HEK293T (cell line): ENCODE data around the gene PTPRE.

Source experiments
- CTCF ChIA-PET: fragments of 350-600 bp; formaldehyde crosslinking; extraction: SDS; loops from one replicate; lab custom pipeline; 2021; ENCODE audit warnings: antibody characterized with exemption, inconsistent platforms; lab: Yijun Ruan, JAX
- POLR2A ChIA-PET: fragments of 350-600 bp; formaldehyde crosslinking; extraction: SDS; loops from one replicate; lab custom pipeline; 2020; ENCODE audit warnings: antibody characterized with exemption, inconsistent platforms; lab: Yijun Ruan, JAX
- DNase-seq: peaks from one replicate; pipeline ENCODE4 v3.0.0; 2012; ENCODE audit warnings: mixed read lengths; ENCODE audit errors: extremely low spot score
- ARNT ChIP-seq: fragments of 450-650 bp; IDR thresholded peaks from 2 replicates; pipeline ENCODE4 v1.6.1; 2017; ENCODE audit warnings: mild to moderate bottlenecking
- BHLHE40 ChIP-seq: fragments of 450-650 bp; IDR thresholded peaks from 2 replicates; pipeline ENCODE4 v1.6.1; 2016; ENCODE audit warnings: mild to moderate bottlenecking, moderate library complexity, borderline replicate concordance
- CTBP1 ChIP-seq: fragments of 450-650 bp; IDR thresholded peaks from 2 replicates; pipeline ENCODE4 v1.6.1; 2016; ENCODE audit warnings: borderline replicate concordance
- ELF4 ChIP-seq: fragments of 450-650 bp; IDR thresholded peaks from 2 replicates; pipeline ENCODE4 v1.6.1; 2017; ENCODE audit warnings: antibody characterized with exemption
- FOXA1 ChIP-seq: fragments of 450-650 bp; IDR thresholded peaks from 2 replicates; pipeline ENCODE4 v1.6.1; 2016; ENCODE audit warnings: mild to moderate bottlenecking
- FOXK2 ChIP-seq: fragments of 450-650 bp; IDR thresholded peaks from 2 replicates; pipeline ENCODE4 v1.6.1; 2016; ENCODE audit warnings: mild to moderate bottlenecking
- FOXM1 ChIP-seq: fragments of 450-650 bp; IDR thresholded peaks from 2 replicates; pipeline ENCODE4 v1.6.1; 2017; ENCODE audit warnings: mild to moderate bottlenecking, borderline replicate concordance
- HDGF ChIP-seq: fragments of 450-650 bp; IDR thresholded peaks from 2 replicates; pipeline ENCODE4 v1.6.1; 2017; ENCODE audit warnings: antibody characterized with exemption, borderline replicate concordance
- L3MBTL2 ChIP-seq: fragments of 450-650 bp; conservative IDR thresholded peaks from 2 replicates; pipeline ENCODE4 v1.6.1; 2016; ENCODE audit warnings: mild to moderate bottlenecking
- LEF1 ChIP-seq: fragments of 450-650 bp; IDR thresholded peaks from 2 replicates; pipeline ENCODE4 v1.6.1; 2017; ENCODE audit warnings: mild to moderate bottlenecking, borderline replicate concordance
- NFRKB ChIP-seq: fragments of 450-650 bp; IDR thresholded peaks from 2 replicates; pipeline ENCODE4 v1.6.1; 2016; ENCODE audit warnings: mild to moderate bottlenecking, moderate library complexity
- PKNOX1 ChIP-seq: fragments of 450-650 bp; IDR thresholded peaks from 2 replicates; pipeline ENCODE4 v1.6.1; 2016
- SP1 ChIP-seq: fragments of 450-650 bp; IDR thresholded peaks from 2 replicates; pipeline ENCODE4 v1.6.1; 2017
- SUZ12 ChIP-seq: fragments of 450-650 bp; IDR thresholded peaks from 2 replicates; pipeline ENCODE4 v1.6.1; 2016; ENCODE audit warnings: mild to moderate bottlenecking
- TARDBP ChIP-seq: fragments of 450-650 bp; IDR thresholded peaks from 2 replicates; pipeline ENCODE4 v1.6.1; 2016
- ZNF384 ChIP-seq: fragments of 450-650 bp; IDR thresholded peaks from 2 replicates; pipeline ENCODE4 v1.6.1; 2016

Gene PTPRE

GRCh38 chr10:127877116-127877515, 29.8 kb upstream of the PTPRE start:
- CTCF ChIA-PET: no interaction called here
- no peak for TF ChIP-seq FOXA1
- POLR2A ChIA-PET: no interaction called here
- DNase-seq: no peak

GRCh38 chr10:127877699-127878098, 29.2 kb upstream of the PTPRE start:
- ChIA-PET CTCF (no interaction called here), POLR2A (no interaction called here)
- no peak for DNase-seq
- TF ChIP-seq FOXA1 (no peak), ARNT (no peak), NFRKB (no peak), ELF4 (no peak), L3MBTL2 (no peak), FOXM1 (no peak), LEF1 (no peak), SUZ12 (no peak), ZNF384 (no peak), SP1 (no peak), HDGF (no peak), TARDBP (no peak), FOXK2 (no peak)

- no peak for TF ChIP-seq BHLHE40
- TF ChIP-seq FOXA1: no peak
- no peak for TF ChIP-seq ZNF384
- no peak for TF ChIP-seq SP1
- no peak for TF ChIP-seq CTBP1
- TF ChIP-seq TARDBP: no peak
- no peak for TF ChIP-seq HDGF
- TF ChIP-seq ARNT: no peak
- TF ChIP-seq PKNOX1: no peak
- TF ChIP-seq NFRKB: no peak
- no peak for TF ChIP-seq LEF1
- no peak for TF ChIP-seq SUZ12
- CTCF ChIA-PET: no interaction called here
- DNase-seq: no peak
- POLR2A ChIA-PET: no interaction called here
These were observed 28.3 kb upstream of the PTPRE start for GRCh38 chr10:127878475-127879055.

- POLR2A ChIA-PET: no interaction called here
- TF ChIP-seq L3MBTL2 (no peak), FOXM1 (no peak), ZNF384 (no peak), FOXA1 (no peak), CTBP1 (no peak), SP1 (no peak), NFRKB (no peak), BHLHE40 (no peak), FOXK2 (no peak), ELF4 (no peak), HDGF (no peak), TARDBP (no peak), ARNT (no peak), PKNOX1 (no peak)
- CTCF ChIA-PET: no interaction called here
- DNase-seq: no peak
These were observed 26.3 kb upstream of the PTPRE start for GRCh38 chr10:127880557-127880956.

- ChIA-PET POLR2A (no interaction called here), CTCF (no interaction called here)
- DNase-seq: no peak
- TF ChIP-seq TARDBP: no peak
- TF ChIP-seq SUZ12: no peak
- TF ChIP-seq FOXM1: no peak
- no peak for TF ChIP-seq BHLHE40
- no peak for TF ChIP-seq ELF4
- TF ChIP-seq ZNF384: no peak
- TF ChIP-seq L3MBTL2: no peak
- TF ChIP-seq FOXA1: no peak
- TF ChIP-seq HDGF: no peak
- TF ChIP-seq CTBP1: no peak
- TF ChIP-seq FOXK2: no peak
- no peak for TF ChIP-seq LEF1
- no peak for TF ChIP-seq ARNT
- no peak for TF ChIP-seq NFRKB
These were observed 25.6 kb upstream of the PTPRE start for GRCh38 chr10:127881262-127881661.

- POLR2A ChIA-PET: no interaction called here
- no peak for TF ChIP-seq LEF1
- TF ChIP-seq ELF4: no peak
- no peak for TF ChIP-seq FOXA1
- no peak for TF ChIP-seq ARNT
- TF ChIP-seq L3MBTL2: no peak
- no peak for TF ChIP-seq BHLHE40
- TF ChIP-seq NFRKB: no peak
- no peak for TF ChIP-seq FOXK2
- no peak for TF ChIP-seq PKNOX1
- no peak for TF ChIP-seq HDGF
- TF ChIP-seq SP1: no peak
- no peak for TF ChIP-seq SUZ12
- no peak for TF ChIP-seq CTBP1
- CTCF ChIA-PET: no interaction called here
These were observed 24.5 kb upstream of the PTPRE start for GRCh38 chr10:127882391-127882790.

More at GRCh38 chr10:127882391-127882790, 24.5 kb upstream of the PTPRE start:
- DNase-seq: no peak
